Choroid plexus epithelial cell (primary cell): ENCODE measurements around the gene DEPDC1B.

Experiments
- DNase-seq: peaks from one replicate; pipeline ENCODE4 v3.0.0-alpha.2; 2010; ENCODE audit warnings: low read depth
- H3K4me3 ChIP-seq: 2 replicates; pipeline ENCODE4 v1.5.1; 2011; ENCODE audit warnings: low read depth, mild to moderate bottlenecking, control low read depth, low read length, moderate library complexity
- TF ChIP-seq, protein P1 (sequence below): conservative IDR thresholded peaks from 2 replicates; pipeline ENCODE4 v1.5.1; 2011; ENCODE audit warnings: low read depth, mild to moderate bottlenecking, control low read depth, inconsistent platforms, low read length, moderate library complexity

Gene DEPDC1B

DNA sequence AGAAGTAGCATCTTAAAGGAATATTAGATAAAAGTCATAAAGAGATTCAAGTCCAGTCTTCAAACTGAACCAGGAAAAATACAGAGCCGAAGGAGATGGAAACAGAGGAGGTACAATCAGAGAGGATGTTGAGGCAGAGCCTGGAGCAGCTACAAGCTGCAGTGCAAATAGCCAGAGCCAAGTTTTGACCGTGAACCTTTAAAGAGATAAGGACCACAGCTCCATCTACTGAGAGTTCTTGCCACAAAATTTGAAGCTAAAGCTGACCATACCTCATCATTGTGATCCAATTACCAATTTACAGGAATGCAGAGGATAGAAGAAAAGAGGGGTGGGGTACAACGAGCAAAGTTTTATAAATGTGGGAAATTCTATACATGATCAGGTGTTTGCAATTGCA lies 10.4 kb upstream of the DEPDC1B start:
- no peak overlapping the region for H3K4me3 ChIP-seq
- TF ChIP-seq, protein P1, sequence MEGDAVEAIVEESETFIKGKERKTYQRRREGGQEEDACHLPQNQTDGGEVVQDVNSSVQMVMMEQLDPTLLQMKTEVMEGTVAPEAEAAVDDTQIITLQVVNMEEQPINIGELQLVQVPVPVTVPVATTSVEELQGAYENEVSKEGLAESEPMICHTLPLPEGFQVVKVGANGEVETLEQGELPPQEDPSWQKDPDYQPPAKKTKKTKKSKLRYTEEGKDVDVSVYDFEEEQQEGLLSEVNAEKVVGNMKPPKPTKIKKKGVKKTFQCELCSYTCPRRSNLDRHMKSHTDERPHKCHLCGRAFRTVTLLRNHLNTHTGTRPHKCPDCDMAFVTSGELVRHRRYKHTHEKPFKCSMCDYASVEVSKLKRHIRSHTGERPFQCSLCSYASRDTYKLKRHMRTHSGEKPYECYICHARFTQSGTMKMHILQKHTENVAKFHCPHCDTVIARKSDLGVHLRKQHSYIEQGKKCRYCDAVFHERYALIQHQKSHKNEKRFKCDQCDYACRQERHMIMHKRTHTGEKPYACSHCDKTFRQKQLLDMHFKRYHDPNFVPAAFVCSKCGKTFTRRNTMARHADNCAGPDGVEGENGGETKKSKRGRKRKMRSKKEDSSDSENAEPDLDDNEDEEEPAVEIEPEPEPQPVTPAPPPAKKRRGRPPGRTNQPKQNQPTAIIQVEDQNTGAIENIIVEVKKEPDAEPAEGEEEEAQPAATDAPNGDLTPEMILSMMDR, result no peak
- DNase-seq, result no peak

- no peak for DNase-seq
- no peak overlapping the region for H3K4me3 ChIP-seq
- TF ChIP-seq, protein P1, result no peak
Observed at GRCh38 chr5:60705144-60705543, 5.2 kb upstream of the DEPDC1B start.

- no peak overlapping the region for H3K4me3 ChIP-seq
- TF ChIP-seq, protein P1, result no peak
- no peak for DNase-seq
Observed at GRCh38 chr5:60703944-60704343, 4.0 kb upstream of the DEPDC1B start.

DNA sequence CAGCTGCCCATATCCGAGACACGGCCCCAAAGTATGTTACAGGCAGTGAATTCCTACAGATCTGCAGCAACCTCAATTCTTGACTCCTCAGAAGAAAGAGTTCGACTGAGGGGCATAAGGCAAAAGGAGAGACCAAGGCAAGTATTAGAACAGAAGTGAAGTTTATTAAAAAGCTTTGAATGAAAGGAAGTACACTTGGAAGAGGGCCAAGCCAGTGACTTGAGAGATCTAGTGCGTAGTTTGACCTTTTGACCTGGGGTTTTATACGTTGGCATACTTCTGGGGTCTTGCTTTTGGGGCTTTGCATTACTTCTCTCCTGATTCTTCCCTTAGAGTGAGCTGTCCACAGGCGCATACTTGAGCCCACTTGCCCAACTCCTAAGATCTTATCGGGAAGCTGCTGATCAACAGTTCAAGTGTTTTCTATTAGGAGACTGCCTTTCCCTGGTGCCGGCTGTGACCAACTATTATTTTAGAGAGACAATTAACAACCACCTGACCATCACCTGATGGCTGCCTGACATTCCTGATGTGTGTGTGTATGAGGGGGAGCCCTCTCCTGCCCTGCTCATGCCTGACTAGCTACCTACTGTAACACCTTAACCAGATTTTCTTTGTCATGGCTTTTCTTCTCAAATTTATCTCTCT lies 1.5 kb upstream of the DEPDC1B start:
- no peak for DNase-seq
- TF ChIP-seq, protein P1, result no peak
- no peak overlapping the region for H3K4me3 ChIP-seq

DNA sequence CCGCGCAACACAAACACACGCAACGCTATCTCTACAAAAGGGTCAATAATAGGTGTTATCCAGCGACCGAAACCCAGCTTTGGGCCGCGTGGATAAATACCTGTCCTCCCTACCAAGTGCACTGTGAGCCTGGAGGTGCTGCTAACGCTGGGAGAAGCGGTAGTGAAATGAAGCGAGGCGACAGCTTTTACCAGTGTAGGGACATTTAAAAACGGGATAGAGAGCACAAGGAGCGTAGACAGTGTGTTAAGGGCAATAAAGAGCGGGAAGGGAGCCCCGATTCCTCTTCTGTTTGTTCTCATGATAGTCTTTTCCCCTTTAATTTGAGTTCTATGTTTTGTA lies 421 bp upstream of the DEPDC1B start:
- H3K4me3 ChIP-seq, result peak overlapping the region; percentile 74
- TF ChIP-seq, protein P1, result no peak
- DNase-seq, result peak; percentile 9

GRCh38 chr5:60699288-60699608 lies 718 bp downstream of the DEPDC1B start:
- no peak for DNase-seq
- TF ChIP-seq, protein P1, result no peak
- H3K4me3 ChIP-seq, result peak overlapping the region; percentile 74

DNA sequence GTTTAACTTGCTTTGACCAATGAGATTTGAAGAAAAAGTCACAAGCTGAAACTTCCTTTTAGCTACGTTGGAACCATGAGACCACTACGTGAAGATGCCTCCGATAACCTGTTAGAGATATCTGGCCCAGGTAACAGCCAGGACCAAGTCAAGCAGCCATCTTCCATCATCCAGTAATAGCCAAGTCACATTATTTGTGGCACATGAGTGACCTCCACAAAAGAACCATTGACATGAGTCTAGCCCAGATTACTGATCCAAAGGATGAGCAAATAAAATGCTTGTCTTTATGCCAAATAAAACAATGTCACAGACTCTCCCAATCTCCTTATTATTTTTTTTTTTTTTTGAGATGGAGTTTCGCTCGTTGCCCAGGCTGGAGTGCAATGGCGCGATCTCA lies 1.6 kb downstream of the DEPDC1B start:
- TF ChIP-seq, protein P1, result no peak
- no peak for DNase-seq
- no peak overlapping the region for H3K4me3 ChIP-seq
